ENCODE results near the gene TIMM9.
"Not testable (repeated sequence)": the region's sequence is repeated elsewhere in the genome, so short reads cannot be mapped to it uniquely, and the experiment has no call there.

The TIMM9 gene

DNA sequence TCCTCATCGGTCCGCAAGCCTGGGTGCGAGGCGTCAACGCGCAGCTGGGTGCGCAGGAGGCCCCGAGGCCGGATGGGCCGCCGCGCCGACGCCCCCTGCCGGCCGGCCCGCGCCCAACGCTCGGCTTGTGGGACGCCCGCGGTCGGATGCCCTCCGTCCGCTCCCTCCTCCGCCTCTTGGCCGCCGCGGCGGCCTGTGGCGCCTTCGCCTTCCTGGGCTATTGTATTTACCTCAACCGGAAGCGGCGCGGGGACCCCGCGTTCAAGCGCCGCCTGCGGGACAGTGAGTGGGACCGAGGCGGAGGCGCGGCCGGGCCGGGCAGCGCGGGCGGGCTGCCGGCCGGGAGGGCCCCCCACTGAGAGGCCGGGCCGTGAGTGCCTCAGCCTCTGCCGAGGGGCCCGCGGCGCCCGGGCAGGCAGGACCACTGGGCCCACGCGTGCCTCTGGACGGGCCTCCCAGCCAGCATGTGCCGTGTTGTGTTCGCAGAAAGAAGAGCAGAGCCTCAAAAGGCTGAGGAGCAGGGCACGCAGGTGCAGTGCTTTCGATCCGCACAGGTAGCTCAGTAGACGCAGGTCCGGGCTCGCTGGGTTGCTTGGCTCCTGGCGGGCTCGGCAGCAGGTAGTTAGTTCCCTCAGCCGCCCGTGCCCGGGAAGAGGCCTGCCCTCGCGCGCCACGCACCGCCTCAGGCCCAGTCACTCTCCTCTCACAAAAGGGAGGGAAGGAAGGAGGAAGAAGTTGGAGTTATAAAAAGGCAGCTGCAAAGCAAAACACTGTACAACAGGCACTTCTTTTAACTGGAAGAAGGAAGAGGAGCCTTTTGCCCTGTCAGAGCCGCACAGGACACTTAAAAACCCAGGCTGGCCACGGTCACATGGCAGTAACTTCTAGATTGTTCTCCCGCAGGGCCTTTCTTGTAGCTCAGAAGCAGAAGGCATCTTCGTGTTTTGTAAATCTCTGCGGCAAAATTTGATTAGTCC, 31.2 kb downstream of the TIMM9 start, which contains the start of gene TOMM20L:
Gene TOMM20L, plus strand, starts transcription at position 119 of the 977 bp plus-strand sequence. Its CDS starts 28 bp downstream, at position 147.
- Histone ChIP-seq H3K9me3 (ENCODE audit: control insufficient read depth, low read length) (no peaks in the 10 kb centered on the region), H3K4me1 (ENCODE audit: control insufficient read depth, insufficient read depth, low read length) (peaks cover 10% of the 10 kb centered on the region), H3K9ac (ENCODE audit: low read length) (peak within 1 kb of the TSS; percentile 84), H3K36me3 (ENCODE audit: control insufficient read depth, insufficient read depth, low read length) (no peaks in the 10 kb centered on the region), H3K4me3 (ENCODE audit: low read length) (peak within 1 kb of the TSS; percentile 56), H3K27me3 (ENCODE audit: control insufficient read depth, insufficient read depth, low read length) (no peaks in the 10 kb centered on the region)

DNA sequence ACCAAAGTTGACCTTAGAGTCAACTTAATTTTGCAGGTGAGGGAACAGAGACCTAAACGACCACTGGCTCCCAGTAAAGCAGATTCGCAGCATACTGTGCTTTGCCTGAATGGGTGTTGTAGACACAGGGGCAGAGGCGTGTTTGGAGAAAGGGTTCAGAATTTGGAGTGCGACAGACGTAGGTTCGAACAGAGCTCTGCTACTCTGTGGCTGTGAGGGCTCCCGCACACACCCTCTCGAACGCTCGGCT, 31.8 kb downstream of the TIMM9 start:
- H3K4me1 ChIP-seq (ENCODE audit: control insufficient read depth, insufficient read depth, low read length), result peaks cover 10% of the 10 kb centered on the region
- H3K9me3 ChIP-seq (ENCODE audit: control insufficient read depth, low read length), result no peaks in the 10 kb centered on the region
- H3K27me3 ChIP-seq (ENCODE audit: control insufficient read depth, insufficient read depth, low read length), result no peaks in the 10 kb centered on the region
- H3K36me3 ChIP-seq (ENCODE audit: control insufficient read depth, insufficient read depth, low read length), result no peaks in the 10 kb centered on the region
- H3K4me3 ChIP-seq (ENCODE audit: low read length), result peak overlapping the region; percentile 56
- peak overlapping the region; percentile 84 for H3K9ac ChIP-seq (ENCODE audit: low read length)

DNA sequence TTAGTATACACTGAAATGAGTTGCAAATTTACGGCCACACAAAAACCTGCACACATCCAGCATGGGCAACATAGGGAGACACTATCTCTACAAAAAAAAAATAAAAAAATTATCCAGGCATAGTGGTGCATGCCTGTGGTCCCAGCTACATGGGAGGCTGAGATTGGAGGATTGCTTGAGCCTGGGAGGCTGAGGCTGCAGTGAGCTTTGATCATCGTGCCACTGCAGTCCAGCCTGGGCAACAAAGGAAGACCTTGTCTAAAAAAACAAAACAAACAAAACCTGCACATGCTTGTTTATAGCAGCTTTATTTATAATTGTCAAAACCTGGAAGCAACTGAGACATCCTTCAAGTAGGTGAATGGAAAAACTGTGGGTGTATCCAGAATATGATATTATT, 36.5 kb downstream of the TIMM9 start:
- H3K36me3 ChIP-seq (ENCODE audit: control insufficient read depth, insufficient read depth, low read length), result no peaks in the 10 kb centered on the region
- no peak overlapping the region for H3K4me3 ChIP-seq (ENCODE audit: low read length)
- no peaks in the 10 kb centered on the region for H3K27me3 ChIP-seq (ENCODE audit: control insufficient read depth, insufficient read depth, low read length)
- H3K9ac ChIP-seq (ENCODE audit: low read length), result no peak overlapping the region
- no peaks in the 10 kb centered on the region for H3K9me3 ChIP-seq (ENCODE audit: control insufficient read depth, low read length)
- H3K4me1 ChIP-seq (ENCODE audit: control insufficient read depth, insufficient read depth, low read length), result peaks cover 3% of the 10 kb centered on the region

DNA sequence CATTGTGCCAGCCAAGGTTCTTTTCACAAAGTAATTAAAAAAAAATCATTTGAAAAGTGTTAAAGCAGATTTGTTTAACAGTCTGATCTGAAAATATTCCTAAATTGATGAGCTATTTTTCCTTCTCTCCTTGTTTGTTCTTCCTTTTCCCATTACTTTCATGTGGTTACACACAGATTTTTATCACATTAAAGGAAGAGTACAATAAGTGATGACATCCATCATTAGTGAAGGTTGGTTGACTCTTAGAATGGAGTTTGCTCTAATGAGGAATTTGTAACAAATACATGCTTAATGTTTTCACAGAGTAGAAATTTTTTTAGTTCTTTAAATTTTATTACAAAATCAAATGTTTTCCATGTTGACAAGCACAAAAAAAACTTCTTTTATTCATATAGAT, 50.5 kb downstream of the TIMM9 start:
- Histone ChIP-seq H3K36me3 (ENCODE audit: control insufficient read depth, insufficient read depth, low read length) (no peaks in the 10 kb centered on the region), H3K4me1 (ENCODE audit: control insufficient read depth, insufficient read depth, low read length) (no peaks in the 10 kb centered on the region), H3K27me3 (ENCODE audit: control insufficient read depth, insufficient read depth, low read length) (no peaks in the 10 kb centered on the region), H3K9ac (ENCODE audit: low read length) (no peak overlapping the region), H3K4me3 (ENCODE audit: low read length) (no peak overlapping the region), H3K9me3 (ENCODE audit: control insufficient read depth, low read length) (no peaks in the 10 kb centered on the region)

DNA sequence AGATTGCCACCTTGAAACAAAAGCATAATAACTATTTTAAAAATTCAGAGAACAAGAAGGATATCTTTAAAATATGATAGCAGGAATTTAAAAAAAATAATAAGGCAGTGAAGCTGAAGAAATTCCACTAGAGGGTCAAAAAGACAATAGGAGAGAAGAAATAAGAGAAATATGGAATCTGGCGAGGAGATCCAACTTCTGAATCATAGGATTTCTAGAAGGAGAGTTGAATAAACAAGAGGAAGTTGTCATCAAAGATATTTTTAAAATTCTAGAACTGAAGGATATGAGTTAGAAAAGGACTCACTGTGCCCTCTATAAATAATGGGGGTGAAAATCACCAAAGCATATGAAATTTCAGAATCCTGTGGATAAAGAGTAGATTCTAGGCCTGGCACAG, 58.4 kb downstream of the TIMM9 start:
- Histone ChIP-seq H3K9me3 (ENCODE audit: control insufficient read depth, low read length) (no peaks in the 10 kb centered on the region), H3K27me3 (ENCODE audit: control insufficient read depth, insufficient read depth, low read length) (no peaks in the 10 kb centered on the region), H3K36me3 (ENCODE audit: control insufficient read depth, insufficient read depth, low read length) (no peaks in the 10 kb centered on the region), H3K9ac (ENCODE audit: low read length) (no peak overlapping the region), H3K4me1 (ENCODE audit: control insufficient read depth, insufficient read depth, low read length) (no peaks in the 10 kb centered on the region), H3K4me3 (ENCODE audit: low read length) (no peak overlapping the region)

DNA sequence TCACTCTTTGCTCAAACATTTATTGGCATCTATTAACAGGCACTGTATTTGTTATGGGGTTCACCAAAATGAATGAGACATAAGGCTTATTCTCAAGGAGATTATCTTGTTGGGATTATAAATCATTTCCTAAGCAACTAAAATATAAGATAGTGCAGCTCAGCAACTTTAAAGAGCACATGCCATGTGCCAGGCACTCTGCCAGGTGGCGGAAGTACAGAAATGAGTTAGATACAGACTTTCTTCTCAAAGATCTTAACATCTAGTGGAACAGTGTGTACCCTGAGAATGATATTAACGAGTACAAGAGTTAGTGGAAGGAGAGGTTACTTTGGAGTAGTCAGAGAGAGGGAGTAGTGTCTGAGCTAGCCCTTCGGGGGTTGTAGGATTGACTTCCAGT, 60.0 kb downstream of the TIMM9 start:
- no peak overlapping the region for H3K4me3 ChIP-seq (ENCODE audit: low read length)
- no peaks in the 10 kb centered on the region for H3K9me3 ChIP-seq (ENCODE audit: control insufficient read depth, low read length)
- H3K27me3 ChIP-seq (ENCODE audit: control insufficient read depth, insufficient read depth, low read length), result no peaks in the 10 kb centered on the region
- H3K9ac ChIP-seq (ENCODE audit: low read length), result no peak overlapping the region
- H3K4me1 ChIP-seq (ENCODE audit: control insufficient read depth, insufficient read depth, low read length), result no peaks in the 10 kb centered on the region
- H3K36me3 ChIP-seq (ENCODE audit: control insufficient read depth, insufficient read depth, low read length), result no peaks in the 10 kb centered on the region

DNA sequence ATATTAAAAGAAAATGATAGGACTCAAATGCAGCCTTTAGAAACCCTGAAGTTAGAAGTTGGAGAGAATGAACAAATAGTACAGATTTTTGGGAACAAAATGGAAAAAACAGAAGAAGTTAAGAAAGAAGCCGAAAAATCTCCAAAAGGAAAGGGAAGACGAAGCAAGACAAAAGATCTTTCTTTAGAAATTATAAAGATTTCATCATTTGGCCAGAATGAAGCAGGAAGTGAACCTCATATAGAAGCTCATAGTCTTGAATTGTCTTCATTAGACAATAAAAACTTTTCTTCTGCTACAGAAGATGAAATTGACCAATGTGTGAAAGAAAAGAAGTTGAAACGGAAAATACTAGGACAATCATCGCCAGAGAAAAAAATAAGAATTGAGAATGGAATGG, 63.0 kb downstream of the TIMM9 start:
- H3K4me3 ChIP-seq (ENCODE audit: low read length), result no peak overlapping the region

DNA sequence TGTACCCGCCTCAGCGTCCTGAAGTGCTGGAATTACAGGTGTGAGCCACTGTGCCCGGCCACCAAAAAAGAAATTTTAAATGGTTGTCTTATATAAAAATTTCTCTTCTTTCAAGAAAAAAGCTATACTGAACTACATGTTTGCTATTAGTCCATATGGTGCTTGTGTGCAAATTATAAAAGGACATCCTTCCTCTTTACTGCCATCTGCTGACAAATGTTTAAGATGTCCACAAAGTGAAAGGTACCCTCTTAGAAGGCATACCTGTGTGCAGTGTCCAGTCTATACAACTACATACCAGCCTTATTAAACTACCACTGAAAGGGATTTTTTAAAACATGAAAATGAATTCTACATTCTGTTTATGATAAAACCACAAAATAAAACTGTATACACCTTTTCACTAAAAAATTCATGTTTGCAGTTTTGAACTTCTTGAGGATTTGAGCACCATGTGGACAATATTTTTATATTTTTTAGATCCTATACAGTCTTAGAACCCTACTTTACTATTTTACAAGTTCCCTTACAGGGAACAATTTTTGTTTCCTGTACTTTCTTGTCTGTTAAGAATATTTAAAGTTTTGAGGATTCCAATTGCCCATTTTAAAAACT, 64.4 kb downstream of the TIMM9 start:
- no peaks in the 10 kb centered on the region for H3K36me3 ChIP-seq (ENCODE audit: control insufficient read depth, insufficient read depth, low read length)
- H3K27me3 ChIP-seq (ENCODE audit: control insufficient read depth, insufficient read depth, low read length), result no peaks in the 10 kb centered on the region
- H3K4me1 ChIP-seq (ENCODE audit: control insufficient read depth, insufficient read depth, low read length), result no peaks in the 10 kb centered on the region
- no peak overlapping the region for H3K4me3 ChIP-seq (ENCODE audit: low read length)
- no peaks in the 10 kb centered on the region for H3K9me3 ChIP-seq (ENCODE audit: control insufficient read depth, low read length)
- no peak overlapping the region for H3K9ac ChIP-seq (ENCODE audit: low read length)

More for the DNA sequence above, 63.0 kb downstream of the TIMM9 start:
- Histone ChIP-seq H3K36me3 (ENCODE audit: control insufficient read depth, insufficient read depth, low read length) (no peaks in the 10 kb centered on the region), H3K9ac (ENCODE audit: low read length) (no peak overlapping the region), H3K4me1 (ENCODE audit: control insufficient read depth, insufficient read depth, low read length) (no peaks in the 10 kb centered on the region), H3K27me3 (ENCODE audit: control insufficient read depth, insufficient read depth, low read length) (no peaks in the 10 kb centered on the region), H3K9me3 (ENCODE audit: control insufficient read depth, low read length) (no peaks in the 10 kb centered on the region)

DNA sequence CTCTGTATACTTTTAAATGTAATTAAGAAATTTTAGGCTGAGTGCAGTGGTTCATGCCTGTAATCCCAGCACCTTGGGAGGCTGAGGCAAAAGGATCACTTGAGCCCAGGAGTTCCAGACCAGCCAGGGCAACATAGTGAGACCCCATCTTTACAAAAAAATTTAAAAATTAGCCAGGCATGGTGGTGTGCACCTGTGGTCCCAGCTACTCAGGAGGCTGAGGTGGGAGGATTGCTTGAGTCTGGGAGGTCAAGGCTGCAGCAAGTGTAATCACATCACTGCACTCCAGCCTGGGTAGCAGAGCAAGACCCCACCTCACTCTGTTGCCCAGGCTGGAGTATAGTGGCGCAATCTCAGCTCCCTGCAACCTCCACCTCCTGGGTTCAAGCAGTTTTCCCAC, 65.1 kb downstream of the TIMM9 start:
- not testable (repeated sequence) for H3K4me3 ChIP-seq (ENCODE audit: low read length); H3K27me3 ChIP-seq (ENCODE audit: control insufficient read depth, insufficient read depth, low read length); H3K9me3 ChIP-seq (ENCODE audit: control insufficient read depth, low read length); H3K9ac ChIP-seq (ENCODE audit: low read length); H3K4me1 ChIP-seq (ENCODE audit: control insufficient read depth, insufficient read depth, low read length); H3K36me3 ChIP-seq (ENCODE audit: control insufficient read depth, insufficient read depth, low read length)
